ENCODE measurements around the gene DDR1. TPM values are rescaled to one million over a fixed set of nuclear protein-coding genes. Genes with fewer than 3 reads are reported as not detected.
"Not testable (repeated sequence)": the region's sequence is repeated elsewhere in the genome, so short reads cannot be mapped to it uniquely, and the experiment has no call there.

Gene DDR1
- total RNA-seq, 1 donor from 2014 or later: 154 TPM

- Mint-ChIP-seq H3K36me3 (ENCODE audit: insufficient read depth) (peaks cover 7% of the 10 kb centered on the region), H3K4me3 (ENCODE audit: low read depth) (no peak overlapping the region), H3K9me3 (ENCODE audit: low read depth) (peaks cover 31% of the 10 kb centered on the region), H3K27ac (no peak overlapping the region), H3K4me1 (ENCODE audit: low read depth) (peaks cover 4% of the 10 kb centered on the region), H3K27me3 (no peaks in the 10 kb centered on the region)
- no peak for DNase-seq (ENCODE audit: low spot score, unreplicated experiment)
- no peak for TF ChIP-seq CTCF (IDR thresholded peaks at IDR 0.05; ENCODE audit: unreplicated experiment)
Observed at GRCh38 chr6:30873137-30873640, 11.1 kb upstream of the DDR1 start.

- not testable (repeated sequence) for H3K4me1 Mint-ChIP-seq (ENCODE audit: low read depth); H3K27me3 Mint-ChIP-seq; H3K4me3 Mint-ChIP-seq (ENCODE audit: low read depth); H3K36me3 Mint-ChIP-seq (ENCODE audit: insufficient read depth); H3K27ac Mint-ChIP-seq; DNase-seq (ENCODE audit: low spot score, unreplicated experiment)
- peaks cover 28% of the 10 kb centered on the region for H3K9me3 Mint-ChIP-seq (ENCODE audit: low read depth)
Observed at GRCh38 chr6:30873795-30874194, 10.5 kb upstream of the DDR1 start.

GRCh38 chr6:30875244-30876038, 8.9 kb upstream of the DDR1 start:
- Mint-ChIP-seq H3K4me3 (ENCODE audit: low read depth) (no peak overlapping the region), H3K27me3 (peaks cover 5% of the 10 kb centered on the region), H3K9me3 (ENCODE audit: low read depth) (peaks cover 18% of the 10 kb centered on the region), H3K27ac (no peak overlapping the region), H3K36me3 (ENCODE audit: insufficient read depth) (peaks cover 4% of the 10 kb centered on the region), H3K4me1 (ENCODE audit: low read depth) (peaks cover 4% of the 10 kb centered on the region)
- TF ChIP-seq CTCF (IDR thresholded peaks at IDR 0.05; ENCODE audit: unreplicated experiment): no peak
- no peak for DNase-seq (ENCODE audit: low spot score, unreplicated experiment)

GRCh38 chr6:30876039-30876730, 8.1 kb upstream of the DDR1 start:
- Mint-ChIP-seq H3K4me1 (ENCODE audit: low read depth) (peaks cover 12% of the 10 kb centered on the region), H3K4me3 (ENCODE audit: low read depth) (no peak overlapping the region), H3K36me3 (ENCODE audit: insufficient read depth) (peaks cover 4% of the 10 kb centered on the region), H3K27ac (no peak overlapping the region), H3K27me3 (peaks cover 5% of the 10 kb centered on the region), H3K9me3 (ENCODE audit: low read depth) (peaks cover 13% of the 10 kb centered on the region)
- no peak for TF ChIP-seq CTCF (IDR thresholded peaks at IDR 0.05; ENCODE audit: unreplicated experiment)
- no peak for DNase-seq (ENCODE audit: low spot score, unreplicated experiment)

GRCh38 chr6:30877419-30878262, 6.7 kb upstream of the DDR1 start:
- peaks cover 2% of the 10 kb centered on the region for H3K36me3 Mint-ChIP-seq (ENCODE audit: insufficient read depth)
- peak overlapping the region; percentile 42 for H3K4me3 Mint-ChIP-seq (ENCODE audit: low read depth)
- peak; percentile 67 for DNase-seq (ENCODE audit: low spot score, unreplicated experiment)
- H3K9me3 Mint-ChIP-seq (ENCODE audit: low read depth): peaks cover 6% of the 10 kb centered on the region
- H3K4me1 Mint-ChIP-seq (ENCODE audit: low read depth): peaks cover 26% of the 10 kb centered on the region
- peaks cover 8% of the 10 kb centered on the region for H3K27me3 Mint-ChIP-seq
- peak overlapping the region; percentile 80 for H3K27ac Mint-ChIP-seq
- peak; percentile 90 for TF ChIP-seq CTCF (IDR thresholded peaks at IDR 0.05; ENCODE audit: unreplicated experiment)
